Stimulated activated CD8-positive, alpha-beta memory T cell treated with anti-CD3 and anti-CD28 coated beads, Interleukin-2, amount 100 ng/mL, for 48 hours (primary cell): ENCODE results near the gene C3orf33.

Source experiments
- DNase-seq, 2 donors: peaks; one replicate each; pipeline ENCODE4 v3.0.0-alpha.2; 2020; ENCODE audit warnings: low read depth in 2 of 2

Gene C3orf33

GRCh38 chr3:155741603-155742002 is 64.5 kb downstream of the C3orf33 start:
- no peak for DNase-seq

- no peak for DNase-seq
These were observed 65.0 kb downstream of the C3orf33 start for GRCh38 chr3:155741101-155741500.

GRCh38 chr3:155739154-155739553 is 66.9 kb downstream of the C3orf33 start:
- DNase-seq, result no peak

DNA sequence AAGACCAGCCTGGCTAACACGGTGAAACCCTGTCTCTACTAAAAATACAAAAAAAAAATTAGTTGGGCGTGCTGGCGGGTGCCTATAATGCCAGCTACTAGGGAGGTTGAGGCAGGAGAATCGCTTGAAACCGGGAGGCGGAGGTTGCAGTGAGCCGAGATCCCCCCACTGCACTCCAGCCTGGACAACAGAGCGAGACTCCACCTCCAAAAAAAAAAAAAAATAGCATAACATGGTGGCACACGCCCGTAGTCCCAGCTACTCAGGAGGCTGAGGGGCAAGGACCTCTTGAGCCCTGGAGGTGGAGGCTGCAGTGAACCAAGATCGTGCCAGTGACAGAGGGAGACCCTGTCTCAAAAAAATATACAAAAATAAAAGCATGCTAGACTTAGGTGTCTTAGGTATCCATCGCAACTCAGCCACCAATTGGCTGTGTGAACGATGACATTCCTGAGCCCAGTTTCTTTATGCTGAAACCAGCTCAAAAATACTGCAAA is 67.5 kb downstream of the C3orf33 start:
- no peak for DNase-seq

- no peak for DNase-seq
These were observed 68.1 kb downstream of the C3orf33 start for GRCh38 chr3:155737844-155738460.

DNA sequence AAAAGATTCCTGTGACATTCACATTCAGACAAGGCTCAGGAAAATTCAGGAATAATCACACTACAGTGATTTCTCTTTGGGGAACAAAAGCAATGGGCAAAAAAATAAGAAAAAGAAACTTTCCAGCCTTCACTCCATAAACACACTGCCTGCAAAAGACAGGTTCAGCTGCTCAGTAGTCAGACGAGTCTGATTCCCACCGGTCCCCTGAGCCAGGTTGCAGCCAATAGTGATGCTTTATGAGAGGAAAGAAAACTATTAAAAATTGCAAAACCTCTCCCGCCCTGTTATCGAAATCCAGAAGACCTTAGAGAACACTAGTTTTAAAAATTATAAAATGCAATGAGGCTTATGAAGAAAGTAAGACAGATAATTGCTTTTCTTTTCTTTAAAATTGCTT is 69.7 kb downstream of the C3orf33 start:
- no peak for DNase-seq

GRCh38 chr3:155730843-155731242 is 75.2 kb downstream of the C3orf33 start:
- no peak for DNase-seq

DNA sequence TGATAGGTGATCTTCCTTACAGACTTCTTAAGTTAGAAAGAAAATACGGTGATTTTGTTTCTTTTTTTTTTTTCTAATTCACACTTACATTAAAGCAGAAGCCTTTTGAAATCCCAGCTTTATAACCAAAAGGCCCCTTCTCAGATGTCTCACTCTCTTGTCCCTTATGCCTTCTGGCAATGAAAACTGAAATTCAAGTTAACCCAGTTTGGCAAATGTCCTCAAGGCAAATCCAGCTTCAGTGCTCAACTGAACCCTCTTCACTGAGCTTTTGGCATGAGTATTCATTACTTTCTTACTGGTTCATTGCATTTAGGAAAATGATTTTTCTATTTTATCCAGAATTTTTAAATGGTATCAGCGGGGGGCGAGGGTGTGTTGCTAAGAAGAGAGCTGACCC is 78.2 kb downstream of the C3orf33 start:
- no peak for DNase-seq

- no peak for DNase-seq
These were observed 91.8 kb downstream of the C3orf33 start for GRCh38 chr3:155714295-155714718.
